Left lobe of liver (tissue), 2 donors: ENCODE results near the gene SYT14. TPM values are rescaled to one million over a fixed set of nuclear protein-coding genes. Genes with fewer than 3 reads are reported as not detected.
"Not testable (repeated sequence)": the region's sequence is repeated elsewhere in the genome, so short reads cannot be mapped to it uniquely, and the experiment has no call there.

Experiments used
- ATAC-seq: fragments of 200-7000 bp; cut with Tn5 transposase; one replicate; pipeline ENCODE4 v1.9.1; 2020; ENCODE audit warnings: mild to moderate bottlenecking, moderate library complexity
- DNase-seq: peaks from one replicate; pipeline ENCODE4 v3.0.0-alpha.2; 2020; ENCODE audit warnings: low spot score
- total RNA-seq: library from RNA; stranded (reverse); gene quantifications from one replicate; pipeline ENCODE4 v1.2.1, GENCODE V29; 2021
- donor health status: DM: no; HTN: no; CAD: no; lungs with moderate emphysema.
- donor health status: DM: no; HTN: yes; CAD: no.

The SYT14 gene
- total RNA-seq, 1 donor from 2014 or later = 0.03 TPM

DNA sequence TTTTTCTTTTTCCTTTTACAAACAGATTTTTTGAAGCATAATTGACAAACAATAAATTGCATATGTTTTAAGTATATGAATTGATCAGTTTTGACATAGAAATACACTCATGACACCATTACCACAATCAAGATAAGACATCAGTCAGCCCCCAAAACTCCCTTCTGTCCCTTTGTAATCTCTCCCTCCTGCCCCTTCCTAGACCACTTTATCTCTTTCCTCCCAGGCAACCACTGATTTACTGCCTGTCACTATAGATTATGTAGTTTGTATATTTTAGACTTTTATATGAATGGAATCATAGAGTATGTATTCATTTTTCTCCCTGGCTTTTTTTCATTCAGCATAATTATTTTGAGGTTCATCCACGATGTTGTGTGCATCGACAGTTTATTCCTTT is 6.9 kb upstream of the SYT14 start:
- DNase-seq = no peak
- ATAC-seq = no peak

GRCh38 chr1:209936125-209936524 is 1.9 kb upstream of the SYT14 start:
- no peak for ATAC-seq
- no peak for DNase-seq

DNA sequence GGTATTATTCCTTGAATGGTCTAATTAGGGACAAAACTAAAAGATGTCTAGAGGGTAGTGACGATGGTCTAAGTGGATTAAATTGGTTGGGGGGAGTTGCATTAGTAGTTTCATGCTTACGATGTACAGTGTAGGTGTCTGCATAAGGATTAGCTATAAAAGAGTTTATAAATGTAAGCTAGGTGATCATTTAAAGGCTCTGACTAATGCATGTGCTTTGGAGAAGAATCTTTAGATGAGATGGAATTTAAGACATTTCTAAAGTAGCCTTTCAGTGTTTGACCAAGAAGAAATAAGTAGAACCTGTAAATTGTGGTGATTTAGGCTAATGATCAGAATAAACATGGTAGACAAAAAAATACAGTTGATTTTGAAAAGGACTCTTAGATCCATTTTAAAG is 7.4 kb downstream of the SYT14 start:
- no peak for DNase-seq
- ATAC-seq = no peak

GRCh38 chr1:209948155-209948554 is 10.1 kb downstream of the SYT14 start:
- ATAC-seq (no peak), DNase-seq (no peak)

- DNase-seq = no peak
- ATAC-seq = no peak
Observed at GRCh38 chr1:209956116-209956515, 18.1 kb downstream of the SYT14 start.

DNA sequence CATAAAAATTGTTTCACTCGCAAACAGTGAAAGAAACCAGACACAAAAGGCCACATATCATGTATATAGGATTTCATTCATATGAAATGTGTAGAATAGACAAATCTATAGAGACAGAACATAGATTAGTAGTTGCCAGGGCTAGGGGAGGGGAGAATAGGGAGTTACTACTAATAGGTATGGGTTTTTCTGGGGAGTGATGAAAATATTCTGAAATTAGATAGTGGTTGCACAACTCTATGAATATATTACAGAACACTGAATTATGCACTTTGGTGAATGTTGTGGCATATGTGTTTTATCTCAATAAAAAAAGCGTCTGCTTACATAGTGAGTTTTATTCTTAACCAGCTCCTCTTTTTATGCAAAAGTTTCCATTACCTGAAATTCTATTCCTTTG is 21.6 kb downstream of the SYT14 start:
- DNase-seq (no peak), ATAC-seq (no peak)

GRCh38 chr1:209960926-209961325 is 22.9 kb downstream of the SYT14 start:
- no peak for ATAC-seq

GRCh38 chr1:209962388-209962787 is 24.4 kb downstream of the SYT14 start:
- ATAC-seq = no peak
- DNase-seq = no peak

More at GRCh38 chr1:209960926-209961325, 22.9 kb downstream of the SYT14 start:
- no peak for DNase-seq

DNA sequence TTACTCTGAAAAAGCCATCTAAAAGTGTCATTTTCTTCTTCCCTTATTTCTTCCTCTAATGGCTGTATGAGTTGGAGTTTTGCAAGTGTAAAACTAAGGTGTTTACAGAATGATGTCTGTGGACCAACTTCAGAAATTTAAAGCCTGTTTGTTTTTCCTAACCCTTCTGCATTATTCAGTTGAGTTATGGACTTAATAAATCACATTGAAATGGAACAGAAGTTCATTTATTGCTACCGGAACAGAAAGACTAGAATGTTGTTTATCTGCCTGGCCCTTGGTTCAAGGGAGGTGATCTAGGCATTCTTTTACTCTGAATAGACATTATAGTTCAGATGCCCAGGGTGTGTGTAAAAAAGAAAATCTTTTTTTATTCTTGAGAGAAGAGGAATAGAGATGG is 24.8 kb downstream of the SYT14 start:
- DNase-seq (no peak), ATAC-seq (no peak)

- ATAC-seq (peak; percentile 70), DNase-seq (no peak)
Observed at GRCh38 chr1:209965996-209966395, 28.0 kb downstream of the SYT14 start.

GRCh38 chr1:209978721-209979120 is 40.7 kb downstream of the SYT14 start:
- ATAC-seq, DNase-seq: not testable (repeated sequence)

GRCh38 chr1:209983953-209984352 is 45.9 kb downstream of the SYT14 start:
- ATAC-seq = no peak
- no peak for DNase-seq

- ATAC-seq (no peak), DNase-seq (no peak)
Observed at GRCh38 chr1:209985002-209985401, 47.0 kb downstream of the SYT14 start.

DNA sequence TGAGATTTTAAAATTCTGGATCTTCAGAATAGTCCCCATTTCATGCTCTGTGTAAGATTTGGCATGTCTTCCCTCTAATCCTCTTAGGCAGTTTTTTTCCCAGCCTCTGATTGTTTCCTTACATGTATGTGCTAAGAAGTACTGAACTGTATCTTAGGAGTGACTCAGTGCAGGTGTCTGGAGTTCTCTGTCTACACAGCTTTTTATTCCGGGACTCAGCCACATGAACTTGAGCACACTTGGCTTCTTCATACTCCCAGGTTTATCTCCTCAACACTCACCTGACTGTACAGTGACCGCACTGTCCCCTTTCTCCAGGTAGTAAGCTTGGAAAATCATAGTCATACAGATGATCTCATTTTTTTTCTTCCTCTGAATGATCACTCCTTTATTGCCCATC is 50.7 kb downstream of the SYT14 start:
- ATAC-seq (no peak), DNase-seq (no peak)

DNA sequence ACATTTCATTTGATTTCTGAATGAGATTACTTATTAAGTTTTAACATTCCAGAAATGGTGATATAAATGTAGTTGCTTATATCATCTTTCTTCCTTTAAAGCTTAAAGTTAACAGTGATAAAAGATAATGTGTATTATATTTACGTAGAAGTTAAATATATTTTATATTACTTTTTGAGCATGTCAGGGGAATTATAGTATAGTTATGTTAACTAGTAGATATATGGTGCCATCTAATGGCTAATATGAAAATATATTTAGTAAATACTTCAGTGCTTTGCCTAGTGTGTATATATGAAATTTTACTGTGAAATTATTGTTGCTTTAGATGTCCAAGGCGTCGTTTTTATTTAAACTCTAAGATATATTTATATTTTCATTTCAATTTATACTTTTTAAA is 51.5 kb downstream of the SYT14 start:
- ATAC-seq (peak; percentile 60), DNase-seq (no peak)

- ATAC-seq = no peak
Observed at GRCh38 chr1:209993061-209993830, 55.2 kb downstream of the SYT14 start.

GRCh38 chr1:209996348-209996747 is 58.3 kb downstream of the SYT14 start:
- no peak for ATAC-seq

More at GRCh38 chr1:209993061-209993830, 55.2 kb downstream of the SYT14 start:
- DNase-seq = no peak

DNA sequence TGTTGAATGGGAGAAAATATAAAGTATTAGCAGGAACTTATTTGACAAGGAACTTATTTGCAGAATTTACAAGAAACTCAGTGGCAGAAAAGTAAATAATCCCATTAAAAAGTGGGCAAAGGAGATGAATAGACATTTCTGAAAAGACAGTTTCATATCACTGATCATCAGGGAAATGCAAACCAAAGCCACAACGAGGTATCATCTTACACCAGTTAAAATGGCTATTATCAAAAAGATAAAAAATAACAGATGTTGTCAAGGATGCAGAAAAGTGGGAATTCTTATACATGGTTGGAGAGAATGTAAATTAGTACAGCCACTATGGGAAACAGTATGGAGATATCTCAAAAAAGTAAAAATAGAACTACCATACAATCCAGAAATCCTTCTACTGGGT is 61.0 kb downstream of the SYT14 start:
- DNase-seq (no peak), ATAC-seq (no peak)

More at GRCh38 chr1:209996348-209996747, 58.3 kb downstream of the SYT14 start:
- DNase-seq = no peak

DNA sequence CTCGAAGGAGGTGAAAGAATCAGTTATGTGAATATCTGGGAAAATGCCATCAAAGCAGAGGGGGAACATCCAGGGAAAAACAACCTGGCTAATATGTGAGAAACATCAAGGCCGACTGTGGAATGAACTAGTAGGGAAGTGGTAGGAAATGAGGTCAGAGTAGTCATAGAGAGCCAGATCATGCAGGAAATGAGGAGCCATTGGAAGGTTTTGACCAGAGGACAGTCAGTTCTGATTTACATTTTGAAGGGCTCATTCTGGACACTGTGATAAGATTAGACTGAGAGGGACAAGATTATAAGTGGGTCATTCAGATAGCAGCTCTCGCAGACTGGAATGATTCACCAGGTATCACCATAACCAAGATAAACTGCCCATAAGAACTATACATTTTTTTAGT is 63.7 kb downstream of the SYT14 start:
- DNase-seq = no peak
- no peak for ATAC-seq

- no peak for ATAC-seq
Observed at GRCh38 chr1:210003501-210003900, 65.5 kb downstream of the SYT14 start.

GRCh38 chr1:210010161-210010560 is 72.1 kb downstream of the SYT14 start:
- DNase-seq (no peak), ATAC-seq (no peak)

More at GRCh38 chr1:210003501-210003900, 65.5 kb downstream of the SYT14 start:
- DNase-seq = no peak

DNA sequence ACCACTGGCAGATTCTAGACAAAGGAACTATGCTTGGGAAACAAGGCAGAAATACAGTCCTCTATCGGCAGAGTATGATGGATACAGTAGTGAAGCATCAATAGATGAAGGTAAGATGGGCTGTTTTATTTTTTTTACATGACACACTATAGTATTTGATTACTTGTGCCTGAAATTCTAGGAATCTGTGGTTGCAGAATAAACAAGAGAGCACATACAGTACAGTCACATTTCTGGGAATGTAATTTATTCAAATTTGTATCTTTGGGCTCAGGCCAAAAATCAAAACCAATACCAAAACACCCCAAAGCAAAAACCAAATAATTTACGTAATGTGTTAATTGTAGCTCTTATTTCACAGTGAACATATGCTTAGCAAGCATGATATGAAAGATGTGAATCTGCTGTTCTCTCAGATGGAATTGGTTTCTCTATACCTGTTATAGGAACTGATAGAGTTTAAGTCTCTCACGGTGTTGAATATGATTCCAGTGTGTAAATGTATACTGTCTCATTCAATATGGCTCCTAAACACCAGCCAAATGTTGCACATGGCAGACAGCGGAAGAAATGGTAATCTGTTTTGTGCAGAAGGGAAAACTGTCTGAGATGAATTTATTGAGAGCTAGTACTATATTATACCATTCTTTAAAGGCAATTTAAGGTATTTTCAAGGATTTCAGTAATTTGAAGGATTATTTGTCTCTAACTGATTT is 83.3 kb downstream of the SYT14 start:
- ATAC-seq = no peak
- DNase-seq = no peak
